ENCODE measurements around the gene ASXL1. TPM values are rescaled to one million over a fixed set of nuclear protein-coding genes. Genes with fewer than 3 reads are reported as not detected.
"Not testable (repeated sequence)": the region's sequence is repeated elsewhere in the genome, so short reads cannot be mapped to it uniquely, and the experiment has no call there.

The ASXL1 gene
- total RNA-seq, 2 experiments from 2014 or later = 110 TPM

DNA sequence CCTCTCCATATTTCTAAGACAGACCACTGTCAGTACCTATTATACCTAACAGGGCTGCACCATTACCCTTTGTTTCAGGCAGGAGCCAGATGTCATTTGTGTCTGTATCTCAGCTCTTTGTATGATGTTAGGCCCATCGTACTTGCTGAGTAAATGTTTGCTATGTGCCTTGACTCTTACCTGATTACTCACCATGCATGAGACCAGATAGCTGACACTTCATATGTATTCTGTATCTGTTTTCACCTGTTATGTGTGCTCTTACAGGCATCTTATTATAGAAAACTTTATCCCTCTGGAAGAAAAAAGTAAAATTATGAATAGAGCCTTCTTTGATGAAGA lies 31.7 kb upstream of the ASXL1 start:
- ChIA-PET POLR2A (no interaction called here), CTCF (no interaction called here)
- no peaks in the 10 kb centered on the region for H3K27me3 Mint-ChIP-seq
- no peaks in the 10 kb centered on the region for H3K4me1 Mint-ChIP-seq
- peaks cover under 1% of the 10 kb centered on the region for H3K9me3 Mint-ChIP-seq
- peaks cover 26% of the 10 kb centered on the region for H3K36me3 Mint-ChIP-seq (ENCODE audit: low read depth)
- DNase-seq = no peak
- H3K4me3 Mint-ChIP-seq = no peak overlapping the region
- H3K27ac Mint-ChIP-seq = no peak overlapping the region

- CTCF ChIA-PET = no interaction called here
- POLR2A ChIA-PET = no interaction called here
- no peaks in the 10 kb centered on the region for H3K9me3 Mint-ChIP-seq
- peaks cover 30% of the 10 kb centered on the region for H3K36me3 Mint-ChIP-seq (ENCODE audit: low read depth)
- H3K4me3 Mint-ChIP-seq = no peak overlapping the region
- H3K4me1 Mint-ChIP-seq = peaks cover 4% of the 10 kb centered on the region
- H3K27ac Mint-ChIP-seq = no peak overlapping the region
- H3K27me3 Mint-ChIP-seq = no peaks in the 10 kb centered on the region
- DNase-seq = no peak
Measured at GRCh38 chr20:32327087-32327681, 30.9 kb upstream of the ASXL1 start.

GRCh38 chr20:32329817-32330554 lies 28.1 kb upstream of the ASXL1 start:
- ChIA-PET POLR2A (no interaction called here), CTCF (interaction anchor here (1.4 to 2.2 kb wide), 2 partner anchors 19 to 30 kb away, joined by 4 to 5 read pairs; no protein-coding TSS in a partner anchor)
- Mint-ChIP-seq H3K36me3 (ENCODE audit: low read depth) (peaks cover 41% of the 10 kb centered on the region), H3K27ac (no peak overlapping the region), H3K4me3 (no peak overlapping the region), H3K27me3 (no peaks in the 10 kb centered on the region), H3K4me1 (peaks cover 29% of the 10 kb centered on the region), H3K9me3 (no peaks in the 10 kb centered on the region)
- DNase-seq = no peak

GRCh38 chr20:32330555-32330897 lies 27.6 kb upstream of the ASXL1 start:
- Mint-ChIP-seq H3K4me1 (peaks cover 29% of the 10 kb centered on the region), H3K36me3 (ENCODE audit: low read depth) (peaks cover 41% of the 10 kb centered on the region), H3K27ac (no peak overlapping the region), H3K4me3 (no peak overlapping the region), H3K27me3 (no peaks in the 10 kb centered on the region), H3K9me3 (no peaks in the 10 kb centered on the region)
- DNase-seq = no peak
- ChIA-PET POLR2A (no interaction called here), CTCF (interaction anchor here (2.2 kb wide), 1 partner anchor 20 kb away, joined by 5 read pairs; no protein-coding TSS in a partner anchor)

DNA sequence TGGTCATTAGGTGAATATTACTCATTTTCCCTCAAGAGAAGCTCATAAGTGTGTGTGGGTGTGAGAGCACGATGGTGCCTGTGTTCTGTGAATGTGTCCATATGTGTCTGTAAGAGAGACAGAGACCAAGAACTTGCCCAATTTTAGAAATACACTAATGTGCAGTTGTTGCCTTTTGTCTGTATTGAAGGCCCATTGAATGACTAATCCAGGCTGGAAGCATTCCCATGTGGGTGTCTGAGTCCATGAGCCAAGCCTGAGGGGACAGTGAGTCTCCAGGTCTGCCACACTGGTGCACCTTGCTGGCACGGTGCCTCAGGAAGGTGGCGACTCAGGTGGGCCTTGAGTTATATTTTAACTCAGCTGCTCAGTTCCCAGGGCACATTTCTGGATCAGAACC lies 25.5 kb upstream of the ASXL1 start:
- no peak for DNase-seq
- Mint-ChIP-seq H3K4me1 (peaks cover 33% of the 10 kb centered on the region), H3K27me3 (no peaks in the 10 kb centered on the region), H3K36me3 (ENCODE audit: low read depth) (peaks cover 31% of the 10 kb centered on the region), H3K9me3 (no peaks in the 10 kb centered on the region), H3K27ac (peak overlapping the region; percentile 38), H3K4me3 (no peak overlapping the region)
- ChIA-PET CTCF (interaction anchor here (0.5 to 0.9 kb wide), 3 partner anchors 45 to 121 kb away, joined by 3 read pairs; no protein-coding TSS in a partner anchor), POLR2A (no interaction called here)

GRCh38 chr20:32333181-32333987 lies 24.7 kb upstream of the ASXL1 start:
- POLR2A ChIA-PET = no interaction called here
- Mint-ChIP-seq H3K4me3 (no peak overlapping the region), H3K36me3 (ENCODE audit: low read depth) (peaks cover 31% of the 10 kb centered on the region), H3K9me3 (no peaks in the 10 kb centered on the region), H3K4me1 (peaks cover 33% of the 10 kb centered on the region), H3K27ac (peak overlapping the region; percentile 87), H3K27me3 (no peaks in the 10 kb centered on the region)
- no peak for DNase-seq
- CTCF ChIA-PET = interaction anchor here (0.8 to 1.3 kb wide), 2 partner anchors 20 to 50 kb away, joined by 3 read pairs; no protein-coding TSS in a partner anchor

DNA sequence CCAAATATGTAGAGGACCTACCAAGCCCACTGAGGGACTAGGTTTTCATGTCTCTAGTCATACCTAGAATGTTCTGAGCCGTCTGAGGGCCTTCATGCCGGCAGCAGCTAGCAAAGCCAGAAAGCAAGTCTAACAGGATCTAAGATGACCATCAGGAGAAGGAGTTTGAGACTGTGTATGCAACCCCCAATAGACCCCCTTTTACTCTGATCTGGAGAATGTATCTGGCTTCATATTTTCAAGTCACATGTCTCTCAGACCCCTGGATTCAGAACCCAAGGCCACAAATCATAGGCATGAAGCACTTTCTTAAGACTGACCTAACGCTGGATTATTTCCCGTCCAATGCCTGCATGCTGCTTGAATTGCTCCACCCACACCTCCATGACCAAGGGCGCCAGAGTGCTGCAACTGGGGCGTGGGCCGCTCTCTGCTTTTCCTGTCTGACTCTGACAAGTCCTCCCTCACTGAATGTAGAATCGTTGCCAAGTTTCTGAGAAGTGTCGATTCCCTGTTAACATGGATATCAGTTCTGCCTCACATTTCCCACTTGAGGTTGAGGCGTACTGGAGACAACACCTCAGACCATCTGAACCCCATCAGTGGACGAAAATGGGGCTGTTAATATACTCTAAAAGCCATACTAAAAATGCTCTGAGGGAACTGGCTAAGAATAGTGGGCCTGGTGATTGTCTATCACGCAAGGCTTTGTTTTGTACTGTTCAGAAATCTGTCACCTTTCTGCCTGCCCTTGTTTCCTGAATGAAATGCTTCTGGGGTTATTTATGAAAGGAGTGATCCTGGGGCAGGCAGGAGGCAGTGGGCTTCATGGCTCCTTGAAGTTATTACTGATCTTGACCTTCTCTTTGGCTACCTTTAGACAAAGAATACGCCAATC lies 23.9 kb upstream of the ASXL1 start:
- H3K27me3 Mint-ChIP-seq = no peaks in the 10 kb centered on the region
- DNase-seq = peak; percentile 33
- H3K4me1 Mint-ChIP-seq = peaks cover 33% of the 10 kb centered on the region
- no peaks in the 10 kb centered on the region for H3K9me3 Mint-ChIP-seq
- peaks cover 28% of the 10 kb centered on the region for H3K36me3 Mint-ChIP-seq (ENCODE audit: low read depth)
- ChIA-PET CTCF (interaction anchor here (0.8 to 1.3 kb wide), 2 partner anchors 19 to 51 kb away, joined by 3 read pairs; no protein-coding TSS in a partner anchor), POLR2A (no interaction called here)
- no peak overlapping the region for H3K4me3 Mint-ChIP-seq
- H3K27ac Mint-ChIP-seq = peak overlapping the region; percentile 87

DNA sequence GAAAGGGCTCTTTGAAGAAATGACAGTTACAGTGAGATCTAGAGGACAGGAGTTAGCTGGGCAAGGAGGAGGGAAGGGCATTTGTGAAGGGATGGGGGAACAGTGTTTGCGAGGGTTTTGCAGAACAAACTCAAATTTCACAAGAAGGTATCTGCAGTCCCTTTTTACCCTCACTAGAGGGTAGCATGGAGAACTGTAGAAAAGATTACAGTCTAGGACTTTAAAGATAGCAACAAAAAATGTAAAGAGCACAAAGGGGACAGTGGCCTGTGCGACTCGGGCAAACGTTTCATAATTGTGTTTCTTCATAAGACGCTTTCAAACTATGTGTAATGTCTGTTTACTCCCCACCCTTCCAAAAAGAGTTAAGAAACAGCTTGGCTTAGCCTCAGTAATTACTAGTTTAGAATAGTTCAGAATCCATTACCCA lies 21.2 kb upstream of the ASXL1 start:
- no peak overlapping the region for H3K27ac Mint-ChIP-seq
- H3K36me3 Mint-ChIP-seq (ENCODE audit: low read depth) = peaks cover 14% of the 10 kb centered on the region
- no peaks in the 10 kb centered on the region for H3K9me3 Mint-ChIP-seq
- H3K27me3 Mint-ChIP-seq = no peaks in the 10 kb centered on the region
- CTCF ChIA-PET = interaction anchor here (1.0 to 1.2 kb wide), 2 partner anchors 9 to 11 kb away, joined by 3 read pairs; no protein-coding TSS in a partner anchor
- no peak for DNase-seq
- POLR2A ChIA-PET = no interaction called here
- peaks cover 31% of the 10 kb centered on the region for H3K4me1 Mint-ChIP-seq
- H3K4me3 Mint-ChIP-seq = no peak overlapping the region

GRCh38 chr20:32337937-32338661 lies 20.0 kb upstream of the ASXL1 start:
- Mint-ChIP-seq H3K27ac (no peak overlapping the region), H3K36me3 (ENCODE audit: low read depth) (peaks cover 4% of the 10 kb centered on the region), H3K27me3 (no peaks in the 10 kb centered on the region), H3K9me3 (no peaks in the 10 kb centered on the region), H3K4me3 (no peak overlapping the region), H3K4me1 (peaks cover 21% of the 10 kb centered on the region)
- POLR2A ChIA-PET = no interaction called here
- CTCF ChIA-PET = interaction anchor here (0.6 to 1.2 kb wide), 2 partner anchors 14 to 19 kb away, joined by 3 to 4 read pairs; no protein-coding TSS in a partner anchor
- DNase-seq = no peak

DNA sequence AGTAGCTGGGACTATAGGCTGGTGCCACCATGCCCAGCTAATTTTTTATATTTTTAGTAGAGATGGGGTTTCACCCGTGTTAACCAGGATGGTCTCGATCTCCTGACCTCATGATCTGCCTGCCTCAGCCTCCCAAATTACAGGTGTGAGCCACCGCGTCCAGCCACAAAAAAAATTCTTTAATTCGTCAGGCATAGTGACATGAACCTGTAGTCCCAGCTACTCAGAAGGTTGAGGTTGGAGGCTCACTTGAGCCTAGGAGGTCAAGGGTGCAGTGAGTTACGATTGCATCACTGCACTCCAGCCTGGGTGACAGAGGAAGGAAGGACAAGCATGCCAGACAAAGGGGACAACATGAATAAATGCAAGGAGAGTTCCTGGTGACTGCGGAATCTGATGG lies 19.5 kb upstream of the ASXL1 start:
- no peaks in the 10 kb centered on the region for H3K27me3 Mint-ChIP-seq
- H3K4me3 Mint-ChIP-seq = no peak overlapping the region
- POLR2A ChIA-PET = no interaction called here
- no peak for DNase-seq
- H3K9me3 Mint-ChIP-seq = no peaks in the 10 kb centered on the region
- H3K36me3 Mint-ChIP-seq (ENCODE audit: low read depth) = peaks cover 2% of the 10 kb centered on the region
- CTCF ChIA-PET = interaction anchor here (0.5 to 1.2 kb wide), 2 partner anchors 13 to 430 kb away, joined by 4 to 5 read pairs; no protein-coding TSS in a partner anchor
- H3K27ac Mint-ChIP-seq = no peak overlapping the region
- H3K4me1 Mint-ChIP-seq = peaks cover 16% of the 10 kb centered on the region

DNA sequence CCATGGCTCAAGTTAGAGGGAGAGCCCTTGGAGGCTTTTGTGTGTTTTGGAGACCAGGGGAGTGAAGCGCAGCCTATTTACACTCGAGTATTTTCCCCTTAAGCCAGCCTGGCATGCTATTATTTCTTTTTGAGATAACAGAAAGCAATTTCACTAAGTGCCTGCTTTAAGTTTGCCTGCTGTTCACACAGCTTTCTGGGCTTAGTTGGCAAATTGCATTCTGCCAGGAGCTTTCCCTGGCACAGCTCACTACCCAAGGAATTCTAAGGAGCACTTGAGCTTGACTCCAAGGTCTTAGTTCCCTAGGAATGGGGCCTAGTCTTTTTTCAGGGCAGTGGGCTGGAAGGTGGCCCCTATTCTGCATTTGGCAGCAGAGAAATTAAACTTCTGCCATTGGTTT lies 19.0 kb upstream of the ASXL1 start:
- Mint-ChIP-seq H3K36me3 (ENCODE audit: low read depth) (no peaks in the 10 kb centered on the region), H3K4me1 (peaks cover 12% of the 10 kb centered on the region), H3K9me3 (no peaks in the 10 kb centered on the region), H3K4me3 (no peak overlapping the region), H3K27ac (no peak overlapping the region), H3K27me3 (no peaks in the 10 kb centered on the region)
- ChIA-PET CTCF (interaction anchor here (0.5 kb wide), 1 partner anchor 429 kb away, joined by 5 read pairs; no protein-coding TSS in a partner anchor), POLR2A (no interaction called here)
- DNase-seq = no peak

GRCh38 chr20:32341053-32341452 lies 17.1 kb upstream of the ASXL1 start:
- H3K36me3 Mint-ChIP-seq (ENCODE audit: low read depth); H3K27ac Mint-ChIP-seq; H3K9me3 Mint-ChIP-seq; DNase-seq; H3K4me1 Mint-ChIP-seq; POLR2A ChIA-PET; H3K4me3 Mint-ChIP-seq; H3K27me3 Mint-ChIP-seq: not testable (repeated sequence)
- CTCF ChIA-PET = interaction anchor here (0.6 kb wide), 1 partner anchor 52 kb away, joined by 3 read pairs; no protein-coding TSS in a partner anchor

All from activated CD4-positive, alpha-beta T cell treated with anti-CD3 and anti-CD28 coated beads, Interleukin-2, amount 10 ng/mL, durations not matched to agents 7 days and 5 days (primary cell).